Lower lobe of right lung (tissue), 2 donors: ENCODE results near the gene ERVFRD-1. TPM values are rescaled to one million over a fixed set of nuclear protein-coding genes. Genes with fewer than 3 reads are reported as not detected.
"Not testable (repeated sequence)": the region's sequence is repeated elsewhere in the genome, so short reads cannot be mapped to it uniquely, and the experiment has no call there.

Experiments used
- ATAC-seq, 2 donors: fragments of 200-7000 bp; cut with Tn5 transposase; one replicate each; pipeline ENCODE4 v1.9.1; 2020 to 2022; ENCODE audit warnings: mild to moderate bottlenecking in 2 of 2, moderate library complexity in 2 of 2
- DNase-seq: peaks from one replicate; pipeline ENCODE4 v3.0.0-alpha.2; 2020
- H3K27ac ChIP-seq: fragments of 200-600 bp; one replicate; pipeline ENCODE4 v1.8.0; 2022
- H3K27me3 ChIP-seq: fragments of 200-600 bp; one replicate; pipeline ENCODE4 v1.8.0; 2022; ENCODE audit warnings: low read depth
- H3K36me3 ChIP-seq: fragments of 200-600 bp; one replicate; pipeline ENCODE4 v1.8.0; 2022; ENCODE audit warnings: mild to moderate bottlenecking
- H3K4me1 ChIP-seq: fragments of 200-600 bp; one replicate; pipeline ENCODE4 v1.8.0; 2022
- H3K4me3 ChIP-seq: fragments of 200-600 bp; one replicate; pipeline ENCODE4 v1.8.0; 2022; ENCODE audit warnings: mild to moderate bottlenecking
- H3K9me3 ChIP-seq: fragments of 200-600 bp; one replicate; pipeline ENCODE4 v1.8.0; 2022
- CTCF ChIP-seq: fragments of 200-600 bp; IDR thresholded peaks from one replicate; pipeline ENCODE4 v1.8.0; 2022; ENCODE audit warnings: antibody characterized with exemption, mild to moderate bottlenecking
- intact Hi-C: fragments of 100-400 bp; cut with DNase I; formaldehyde crosslinking; loops from one replicate; pipeline ENCODE4 v1.11.0; 2022
- total RNA-seq: library from RNA; stranded (reverse); fragmentation: NEBNext Ultra II Directional; extraction: Animal tissue kit (Norgen Biotek cat#: 25700); gene quantifications from one replicate; pipeline ENCODE4 v1.2.1, GENCODE V29; 2021
- donor health status: DM: no; HTN: yes; CAD: no; lungs with severe emphysema.

Gene ERVFRD-1
- total RNA-seq, 1 donor from 2014 or later: 0.65 TPM

- no peaks in the 10 kb centered on the region for H3K27me3 ChIP-seq
- no peaks in the 10 kb centered on the region for H3K36me3 ChIP-seq
- intact Hi-C loops: no loop called here
- no peak overlapping the region for H3K4me3 ChIP-seq
- H3K9me3 ChIP-seq: no peaks in the 10 kb centered on the region
- DNase-seq (no peak), ATAC-seq (no peak)
- H3K4me1 ChIP-seq: peaks cover 4% of the 10 kb centered on the region
- H3K27ac ChIP-seq: no peak overlapping the region
- no peak for TF ChIP-seq CTCF
Measured at GRCh38 chr6:11126876-11127275, 15.4 kb upstream of the ERVFRD-1 start.

- H3K27ac ChIP-seq: no peak overlapping the region
- H3K4me1 ChIP-seq: peaks cover 4% of the 10 kb centered on the region
- intact Hi-C loops: no loop called here
- no peaks in the 10 kb centered on the region for H3K9me3 ChIP-seq
- ATAC-seq: no peak
- H3K4me3 ChIP-seq: no peak overlapping the region
- H3K36me3 ChIP-seq: no peaks in the 10 kb centered on the region
- TF ChIP-seq CTCF: no peak
- DNase-seq: no peak
- no peaks in the 10 kb centered on the region for H3K27me3 ChIP-seq
Measured at GRCh38 chr6:11123978-11124377, 12.5 kb upstream of the ERVFRD-1 start.

- TF ChIP-seq CTCF: no peak
- no peaks in the 10 kb centered on the region for H3K27me3 ChIP-seq
- DNase-seq (no peak), ATAC-seq (no peak)
- H3K36me3 ChIP-seq: no peaks in the 10 kb centered on the region
- no peaks in the 10 kb centered on the region for H3K9me3 ChIP-seq
- H3K4me1 ChIP-seq: peaks cover 4% of the 10 kb centered on the region
- no peak overlapping the region for H3K27ac ChIP-seq
- intact Hi-C loops: no loop called here
- H3K4me3 ChIP-seq: no peak overlapping the region
Measured at GRCh38 chr6:11122380-11122779, 10.9 kb upstream of the ERVFRD-1 start.

- ATAC-seq (no peak), DNase-seq (no peak)
- no peaks in the 10 kb centered on the region for H3K27me3 ChIP-seq
- no peak overlapping the region for H3K27ac ChIP-seq
- no peak overlapping the region for H3K4me3 ChIP-seq
- H3K4me1 ChIP-seq: peaks cover 4% of the 10 kb centered on the region
- H3K36me3 ChIP-seq: no peaks in the 10 kb centered on the region
- intact Hi-C loops: no loop called here
- H3K9me3 ChIP-seq: no peaks in the 10 kb centered on the region
- no peak for TF ChIP-seq CTCF
Measured at GRCh38 chr6:11121851-11122250, 10.3 kb upstream of the ERVFRD-1 start.

- H3K4me1 ChIP-seq: peaks cover 4% of the 10 kb centered on the region
- H3K4me3 ChIP-seq: no peak overlapping the region
- intact Hi-C loops: no loop called here
- H3K9me3 ChIP-seq: no peaks in the 10 kb centered on the region
- TF ChIP-seq CTCF: no peak
- H3K27me3 ChIP-seq: no peaks in the 10 kb centered on the region
- H3K27ac ChIP-seq: no peak overlapping the region
- H3K36me3 ChIP-seq: no peaks in the 10 kb centered on the region
- ATAC-seq (no peak), DNase-seq (no peak)
Measured at GRCh38 chr6:11120271-11121005, 8.9 kb upstream of the ERVFRD-1 start.

GRCh38 chr6:11115808-11116536 lies 4.4 kb upstream of the ERVFRD-1 start:
- H3K9me3 ChIP-seq, H3K27ac ChIP-seq, intact Hi-C loops, H3K27me3 ChIP-seq, H3K36me3 ChIP-seq, H3K4me3 ChIP-seq, DNase-seq: not testable (repeated sequence)
- H3K4me1 ChIP-seq: peaks cover 10% of the 10 kb centered on the region
- peak; percentile 62 to 74 for ATAC-seq
